ENCODE measurements around the gene MSGN1.
A peak's percentile ranks its signal among the peaks of the same experiment; 100 is the strongest.

The MSGN1 gene

DNA sequence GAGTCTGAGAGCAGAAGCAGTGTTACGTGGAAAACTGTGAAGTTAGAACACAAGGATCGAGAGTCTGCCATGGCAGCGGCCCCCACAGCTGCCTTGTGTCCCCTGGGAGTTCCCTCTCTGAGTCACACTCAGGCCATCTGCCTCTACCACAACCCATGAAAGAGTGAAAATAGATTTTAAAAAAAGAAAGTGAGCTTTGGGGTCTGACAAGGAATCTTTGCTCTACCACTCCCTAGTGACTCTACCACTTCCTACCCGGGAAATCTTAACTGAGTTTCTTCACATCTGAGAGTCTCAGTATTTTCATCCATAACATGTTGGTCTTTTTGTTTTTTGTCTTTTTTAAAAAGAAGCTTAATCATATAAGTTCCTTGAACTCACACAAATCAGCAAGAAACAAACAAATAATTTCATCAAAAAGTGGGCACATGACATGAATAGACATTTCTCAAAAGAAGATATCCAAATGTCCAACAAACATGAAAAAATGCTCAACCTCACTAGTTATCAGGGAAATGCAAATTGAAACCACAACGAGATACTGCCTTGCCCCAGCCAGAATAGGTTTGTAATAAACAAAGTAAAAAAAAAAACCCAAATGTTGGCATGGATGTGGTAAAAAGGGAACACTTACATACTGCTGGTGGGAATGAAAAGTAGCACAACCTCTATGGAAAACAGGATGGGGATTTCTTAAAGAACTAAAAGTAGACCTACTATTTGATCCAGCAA lies 2.4 kb upstream of the MSGN1 start:
- in situ Hi-C loops (cut with MboI; ENCODE audit: low pct_unique_long_range_greater_than_20kb, low sequenced_read_pairs, unreplicated experiment), result no loop called here
- DNase-seq (ENCODE audit: low spot score), result peak; percentile 71
- TF ChIP-seq, protein P1, sequence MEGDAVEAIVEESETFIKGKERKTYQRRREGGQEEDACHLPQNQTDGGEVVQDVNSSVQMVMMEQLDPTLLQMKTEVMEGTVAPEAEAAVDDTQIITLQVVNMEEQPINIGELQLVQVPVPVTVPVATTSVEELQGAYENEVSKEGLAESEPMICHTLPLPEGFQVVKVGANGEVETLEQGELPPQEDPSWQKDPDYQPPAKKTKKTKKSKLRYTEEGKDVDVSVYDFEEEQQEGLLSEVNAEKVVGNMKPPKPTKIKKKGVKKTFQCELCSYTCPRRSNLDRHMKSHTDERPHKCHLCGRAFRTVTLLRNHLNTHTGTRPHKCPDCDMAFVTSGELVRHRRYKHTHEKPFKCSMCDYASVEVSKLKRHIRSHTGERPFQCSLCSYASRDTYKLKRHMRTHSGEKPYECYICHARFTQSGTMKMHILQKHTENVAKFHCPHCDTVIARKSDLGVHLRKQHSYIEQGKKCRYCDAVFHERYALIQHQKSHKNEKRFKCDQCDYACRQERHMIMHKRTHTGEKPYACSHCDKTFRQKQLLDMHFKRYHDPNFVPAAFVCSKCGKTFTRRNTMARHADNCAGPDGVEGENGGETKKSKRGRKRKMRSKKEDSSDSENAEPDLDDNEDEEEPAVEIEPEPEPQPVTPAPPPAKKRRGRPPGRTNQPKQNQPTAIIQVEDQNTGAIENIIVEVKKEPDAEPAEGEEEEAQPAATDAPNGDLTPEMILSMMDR (IDR thresholded peaks at IDR 0.05; ENCODE audit: extremely low read depth, insufficient read depth, missing control alignments), result no peak

DNA sequence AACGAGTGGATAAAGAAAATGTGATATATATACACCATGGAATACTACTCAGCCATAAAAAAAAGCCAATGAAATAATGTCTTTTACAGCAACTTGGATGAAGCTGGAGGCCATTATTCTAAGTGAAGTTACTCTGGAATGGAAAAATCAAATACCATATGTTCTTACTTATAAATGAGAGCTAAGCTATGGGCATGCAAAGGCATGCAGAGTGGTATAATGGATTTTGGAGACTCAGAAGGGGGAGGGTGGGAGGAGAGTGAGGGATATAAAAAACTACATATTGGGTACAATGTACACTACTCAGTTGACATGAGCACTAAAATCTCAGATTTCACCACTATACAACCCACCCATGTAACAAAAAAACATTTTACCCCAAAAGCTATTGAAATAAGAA lies 1.7 kb upstream of the MSGN1 start:
- in situ Hi-C loops (cut with MboI; ENCODE audit: low pct_unique_long_range_greater_than_20kb, low sequenced_read_pairs, unreplicated experiment), result no loop called here
- TF ChIP-seq, protein P1 (IDR thresholded peaks at IDR 0.05; ENCODE audit: extremely low read depth, insufficient read depth, missing control alignments), result no peak
- no peak for DNase-seq (ENCODE audit: low spot score)

DNA sequence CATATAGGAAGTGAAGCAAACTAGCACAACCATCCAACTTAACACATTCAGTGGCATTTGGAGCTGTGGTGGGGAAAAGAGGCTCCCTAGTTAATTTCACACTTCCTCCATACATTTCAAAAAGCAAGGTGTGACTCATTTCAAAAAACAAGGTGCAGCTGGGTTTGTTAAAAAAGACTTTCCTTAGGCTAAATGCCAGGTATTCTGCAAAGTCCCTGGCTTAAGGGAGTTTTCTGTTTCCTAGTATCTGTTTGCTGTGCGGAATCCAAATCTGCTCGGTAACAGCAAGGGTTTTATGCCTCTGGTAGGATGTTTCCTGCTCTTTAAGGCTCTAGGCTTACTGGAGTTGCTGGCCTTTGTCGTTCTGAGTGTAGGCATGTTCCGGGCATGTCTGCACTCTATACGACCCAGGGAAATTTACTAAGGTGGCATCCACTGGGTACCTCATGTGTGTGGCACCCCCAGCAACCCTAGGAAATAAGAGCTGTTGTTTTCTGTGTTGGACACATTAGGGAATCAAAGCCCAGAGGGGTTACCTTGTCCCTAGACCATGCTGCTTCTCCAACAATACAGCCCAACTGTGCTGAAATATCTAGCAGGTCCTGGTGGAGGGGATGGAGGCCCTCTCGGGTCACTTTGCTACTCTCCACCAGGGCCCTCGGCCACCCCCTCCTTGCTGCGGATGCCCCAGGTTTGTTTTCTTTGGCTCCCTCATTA lies 634 bp upstream of the MSGN1 start:
- peak; percentile 34 for DNase-seq (ENCODE audit: low spot score)
- in situ Hi-C loops (cut with MboI; ENCODE audit: low pct_unique_long_range_greater_than_20kb, low sequenced_read_pairs, unreplicated experiment), result no loop called here
- TF ChIP-seq, protein P1 (IDR thresholded peaks at IDR 0.05; ENCODE audit: extremely low read depth, insufficient read depth, missing control alignments), result no peak

DNA sequence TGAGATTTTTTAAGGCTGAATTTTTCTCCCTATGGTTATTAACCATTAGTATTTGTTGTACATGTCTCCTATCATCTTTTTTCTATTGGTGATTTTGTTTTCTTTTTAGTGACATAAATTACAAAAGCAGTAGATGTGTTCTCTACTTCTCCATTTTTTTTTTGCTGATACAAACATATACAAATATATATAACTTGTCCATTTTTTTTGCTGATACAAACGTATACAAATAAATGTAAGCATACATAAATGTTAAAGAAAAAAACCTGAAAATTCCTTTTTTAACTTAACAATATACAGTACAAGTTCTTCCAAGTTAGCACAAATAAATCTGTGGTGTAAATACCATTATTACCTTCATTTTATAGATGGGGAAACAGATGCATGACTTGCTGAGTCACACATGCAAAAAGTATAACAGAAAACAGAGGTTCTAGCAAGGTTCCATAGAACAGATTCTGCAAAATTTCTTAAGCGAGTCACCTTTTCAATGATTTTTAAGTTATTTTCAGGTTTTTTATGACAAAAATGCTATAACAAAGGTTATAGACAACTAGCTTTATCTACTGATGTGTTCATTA lies 2.1 kb downstream of the MSGN1 start:
- in situ Hi-C loops (cut with MboI; ENCODE audit: low pct_unique_long_range_greater_than_20kb, low sequenced_read_pairs, unreplicated experiment), result no loop called here
- TF ChIP-seq, protein P1 (IDR thresholded peaks at IDR 0.05; ENCODE audit: extremely low read depth, insufficient read depth, missing control alignments), result no peak
- no peak for DNase-seq (ENCODE audit: low spot score)

DNA sequence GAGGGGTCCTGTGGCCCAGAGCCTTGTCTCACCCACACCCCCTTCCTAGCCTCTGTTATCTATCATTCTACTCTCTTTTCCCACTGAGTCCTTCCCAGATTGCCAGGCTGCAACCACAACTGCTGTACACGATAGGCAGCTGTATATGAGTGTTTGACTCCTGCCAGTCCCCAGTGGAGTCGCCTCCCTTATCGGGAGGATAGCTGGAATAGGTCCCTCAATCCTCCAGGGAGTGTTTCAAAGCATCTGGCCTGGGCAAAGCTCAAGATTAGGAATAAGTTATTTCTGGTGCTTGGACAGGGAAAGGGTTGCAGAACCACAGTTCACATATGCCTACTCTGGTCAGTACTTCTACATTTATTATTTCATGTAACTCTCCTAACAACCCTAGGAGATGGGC lies 4.8 kb downstream of the MSGN1 start:
- in situ Hi-C loops (cut with MboI; ENCODE audit: low pct_unique_long_range_greater_than_20kb, low sequenced_read_pairs, unreplicated experiment), result no loop called here
- TF ChIP-seq, protein P1 (IDR thresholded peaks at IDR 0.05; ENCODE audit: extremely low read depth, insufficient read depth, missing control alignments), result no peak
- DNase-seq (ENCODE audit: low spot score), result no peak

DNA sequence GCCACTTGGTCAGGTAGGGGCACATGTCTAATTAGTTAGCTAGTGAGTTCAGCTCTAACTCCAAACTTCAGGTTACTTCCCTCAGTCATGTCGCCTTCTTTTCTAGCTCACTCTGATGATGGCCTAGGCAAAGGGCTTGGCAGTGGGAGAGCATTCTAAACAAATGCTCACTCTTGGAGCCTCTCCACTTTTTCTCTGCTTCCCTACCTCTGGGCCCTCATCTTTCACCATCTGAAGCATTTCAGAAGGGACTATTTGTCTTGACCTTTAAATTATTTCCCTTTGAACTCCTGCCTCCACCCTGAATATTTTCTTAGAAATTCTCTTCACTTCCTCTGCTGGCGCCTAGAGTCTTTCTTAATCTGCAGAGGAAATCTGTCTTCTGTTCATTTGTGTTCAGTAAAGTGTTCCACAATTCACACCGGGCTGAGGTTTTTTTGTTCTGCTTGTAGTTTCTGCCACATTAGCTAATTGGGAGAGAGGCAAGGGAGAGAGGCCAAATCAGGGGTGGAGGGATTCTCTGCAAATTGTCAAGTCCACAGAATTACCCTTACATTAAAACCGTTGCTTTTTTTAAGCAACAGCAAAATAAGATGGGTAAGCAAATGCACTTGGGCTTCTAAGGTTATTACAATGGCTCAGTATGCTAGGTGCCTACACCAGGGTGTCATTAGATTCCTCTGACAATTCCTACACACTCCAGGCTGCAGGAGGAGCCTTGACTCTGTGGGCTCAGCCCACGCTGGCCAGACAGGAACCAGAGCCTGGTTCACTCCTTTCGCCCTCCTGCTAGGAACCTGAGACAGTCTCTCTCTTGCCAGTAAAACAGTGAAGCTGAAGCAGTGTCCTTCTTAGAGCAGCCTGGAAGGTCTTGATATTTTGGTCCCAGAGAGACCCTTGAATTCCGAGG lies 5.5 kb downstream of the MSGN1 start:
- TF ChIP-seq, protein P1 (IDR thresholded peaks at IDR 0.05; ENCODE audit: extremely low read depth, insufficient read depth, missing control alignments), result no peak
- DNase-seq (ENCODE audit: low spot score), result no peak
- in situ Hi-C loops (cut with MboI; ENCODE audit: low pct_unique_long_range_greater_than_20kb, low sequenced_read_pairs, unreplicated experiment), result no loop called here
